H1 (cell line): ENCODE data around the gene FBXW8.

Source experiments
- CREB1 ChIP-seq: IDR thresholded peaks from 2 replicates; pipeline ENCODE4 v1.6.1; 2012; ENCODE audit warnings: inconsistent platforms
- CTCF ChIP-seq, 3 experiments: IDR thresholded peaks; 1 replicate in 2 of 3; 2 replicates in 1 of 3; pipeline versions ENCODE4 v1.5.1 to v1.6.1; 2011; ENCODE audit warnings: low read length in 3 of 3, mild to moderate bottlenecking in 3 of 3, inconsistent platforms in 2 of 3, low read depth in 1 of 3, moderate library complexity in 1 of 3; ENCODE audit not compliant: insufficient read depth in 1 of 3; ENCODE audit errors: control extremely low read depth in 1 of 3
- GABPA ChIP-seq: IDR thresholded peaks from 2 replicates; pipeline ENCODE4 v1.6.1; 2011; ENCODE audit warnings: mild to moderate bottlenecking, low read length, moderate library complexity, borderline replicate concordance; ENCODE audit not compliant: insufficient read depth
- JUND ChIP-seq: IDR thresholded peaks from 2 replicates; pipeline ENCODE4 v1.6.1; 2011; ENCODE audit warnings: mild to moderate bottlenecking, improper control_type of control experiment, low read length
- MAFK ChIP-seq: IDR thresholded peaks from 2 replicates; pipeline ENCODE4 v1.6.1; 2012; ENCODE audit warnings: low read depth, mild to moderate bottlenecking, improper control_type of control experiment, low read length
- NRF1 ChIP-seq: IDR thresholded peaks from 2 replicates; pipeline ENCODE4 v1.6.1; 2011; ENCODE audit warnings: mild to moderate bottlenecking, low read depth, low read length, improper control_type of control experiment
- POLR2A ChIP-seq, 2 experiments: IDR thresholded peaks; 1 replicate in 1 of 2; 2 replicates in 1 of 2; pipeline ENCODE4 v1.6.1; 2011; ENCODE audit warnings: low read depth in 2 of 2, low read length in 2 of 2, mild to moderate bottlenecking in 2 of 2; ENCODE audit errors: control extremely low read depth in 1 of 2
- SP2 ChIP-seq: IDR thresholded peaks from 2 replicates; pipeline ENCODE4 v1.6.1; 2012; ENCODE audit warnings: mild to moderate bottlenecking, low read length, inconsistent platforms
- TAF1 ChIP-seq: IDR thresholded peaks from 2 replicates; pipeline ENCODE4 v1.6.1; 2011; ENCODE audit warnings: mild to moderate bottlenecking, low read depth, low read length
- TBP ChIP-seq: IDR thresholded peaks from 2 replicates; pipeline ENCODE4 v1.6.1; 2011; ENCODE audit warnings: low read depth, low read length, improper control_type of control experiment

GRCh38 chr12:116926283-116927243 lies 15.8 kb downstream of the FBXW8 start:
- TF ChIP-seq JUND (no peak), SP2 (no peak), CTCF (IDR thresholded peaks at IDR 0.05; ENCODE audit: control extremely low read depth in 1 of 3, insufficient read depth in 1 of 3, low read depth in 1 of 3, low read length in 3 of 3) (no peak), TAF1 (no peak), MAFK (no peak), POLR2A (IDR thresholded peaks at IDR 0.05; ENCODE audit: control extremely low read depth in 1 of 2, low read depth in 2 of 2, low read length in 2 of 2) (no peak), NRF1 (no peak), TBP (no peak), GABPA (no peak), CREB1 (no peak)
